OCI-LY7 (cell line): ENCODE data around the gene AGBL4. TPM values are rescaled to one million over a fixed set of nuclear protein-coding genes. Genes with fewer than 3 reads are reported as not detected.

Source experiments
- BruUV-seq: library from RNA; stranded (reverse); fragments of 400-500 nt; replicated peaks from 2 replicates; lab custom pipeline; 2021; lab: Mats Ljungman, UMichigan
- CTCF ChIA-PET: fragments of 300-600 bp; sonication (Branson Sonifier 250); formaldehyde crosslinking; loops from one replicate; lab custom pipeline; 2022; ENCODE audit warnings: antibody characterized with exemption; ENCODE audit not compliant: unreplicated experiment; lab: Charles Lee
- POLR2A ChIA-PET: fragments of 300-600 bp; sonication (Branson Sonifier 250); formaldehyde crosslinking; loops from one replicate; lab custom pipeline; 2022; ENCODE audit warnings: antibody characterized with exemption; lab: Charles Lee
- DNase-seq: peaks from one replicate; pipeline ENCODE4 v3.0.0-alpha.2; 2015; ENCODE audit warnings: low spot score
- H2AFZ ChIP-seq: fragments of 200-600 bp; sonication (generic), shearing (Covaris generic); 2 replicates; pipeline ENCODE4 v1.6.1; 2014; ENCODE audit warnings: mild to moderate bottlenecking, antibody characterized with exemption, low read length, moderate library complexity
- H3K27ac ChIP-seq: fragments of 200-600 bp; sonication (generic); 2 replicates; pipeline ENCODE4 v1.5.1; 2014; ENCODE audit warnings: mixed run types, low read depth, mild to moderate bottlenecking, moderate library complexity, low read length, inconsistent platforms; ENCODE audit not compliant: poor library complexity, severe bottlenecking
- H3K36me3 ChIP-seq: fragments of 200-600 bp; sonication (generic); 2 replicates; pipeline ENCODE4 v1.6.1; 2014; ENCODE audit warnings: mild to moderate bottlenecking, antibody characterized with exemption, low read length, moderate library complexity, mixed read lengths; ENCODE audit not compliant: insufficient read depth
- H3K4me1 ChIP-seq: fragments of 200-600 bp; sonication (generic); 2 replicates; pipeline ENCODE4 v1.5.1; 2014; ENCODE audit warnings: mild to moderate bottlenecking, low read length; ENCODE audit not compliant: insufficient read depth, poor library complexity, severe bottlenecking
- H3K4me2 ChIP-seq: fragments of 200-600 bp; sonication (generic); 2 replicates; pipeline ENCODE4 v1.6.1; 2014; ENCODE audit warnings: mild to moderate bottlenecking, low read length
- H3K4me3 ChIP-seq: fragments of 200-600 bp; sonication (generic); 2 replicates; pipeline ENCODE4 v1.5.1; 2014; ENCODE audit warnings: mild to moderate bottlenecking, low read depth, low read length; ENCODE audit not compliant: poor library complexity, severe bottlenecking
- H3K79me2 ChIP-seq: fragments of 200-600 bp; sonication (generic); 2 replicates; pipeline ENCODE4 v1.6.1; 2016; ENCODE audit warnings: low read depth, mild to moderate bottlenecking, low read length, moderate library complexity, mixed read lengths; ENCODE audit not compliant: insufficient read depth
- H3K9me2 ChIP-seq: fragments of 200-600 bp; sonication (generic); 2 replicates; pipeline ENCODE4 v1.6.1; 2016; ENCODE audit warnings: mild to moderate bottlenecking, low read length, mixed read lengths; ENCODE audit not compliant: insufficient read depth
- H3K9me3 ChIP-seq: fragments of 200-600 bp; sonication (generic); 2 replicates; pipeline ENCODE4 v1.6.1; 2014; ENCODE audit warnings: mild to moderate bottlenecking, mixed run types, low read length, mixed read lengths
- H4K20me1 ChIP-seq: fragments of 200-600 bp; sonication (generic); 2 replicates; pipeline ENCODE4 v1.6.1; 2014; ENCODE audit warnings: mild to moderate bottlenecking, antibody characterized with exemption, low read length, moderate library complexity, mixed read lengths; ENCODE audit not compliant: insufficient read depth
- EZH2phosphoT487 ChIP-seq: fragments of 200-600 bp; sonication (generic); IDR thresholded peaks from 2 replicates; pipeline ENCODE4 v1.6.1; 2018; ENCODE audit warnings: low read depth, borderline replicate concordance, mild to moderate bottlenecking, mixed run types, antibody characterized with exemption, low read length, moderate library complexity, mixed read lengths
- intact Hi-C: fragments of 100-400 bp; cut with micrococcal nuclease; formaldehyde crosslinking; loops from one replicate; pipeline ENCODE4 v1.10.0; 2022; ENCODE audit not compliant: unreplicated experiment
- total RNA-seq, 2 experiments: library from RNA; depleted of rRNA in 1 of 2; stranded (reverse); fragments of >200 nt in 1 of 2; shearing (Covaris generic) in 1 of 2; gene quantifications; 2 replicates each; pipeline ENCODE4 v1.2.3, GENCODE V29; 2014 to 2022
- TF ChIP-seq, protein P1 (sequence below): fragments of 200-600 bp; sonication (generic); conservative IDR thresholded peaks from 2 replicates; pipeline ENCODE4 v1.5.1; 2014; ENCODE audit warnings: mild to moderate bottlenecking, antibody characterized with exemption, low read length, moderate library complexity, mixed read lengths

The AGBL4 gene
- total RNA-seq, 2 experiments from 2014 or later = not detected

DNA sequence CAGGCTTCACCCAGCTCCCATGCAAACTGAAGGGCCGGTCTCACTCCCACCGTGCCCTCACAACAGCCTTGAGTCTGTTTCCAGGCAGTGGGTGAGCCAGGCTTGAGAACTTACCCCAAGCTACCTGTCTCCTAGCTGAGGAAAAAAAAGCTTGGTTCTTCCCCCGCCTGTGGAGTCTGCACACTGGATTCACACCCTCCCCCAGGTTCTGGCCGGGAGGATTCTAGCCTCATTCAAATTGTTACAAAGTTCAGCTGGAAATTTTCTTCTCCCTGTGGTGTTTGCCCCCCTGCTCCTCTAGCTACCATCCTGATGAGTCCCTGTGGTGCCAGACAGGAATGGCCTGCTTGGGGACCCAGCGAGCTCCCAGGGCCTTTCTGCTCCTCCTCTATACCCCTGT, 471.7 kb downstream of the AGBL4 start:
- TF ChIP-seq EZH2phosphoT487 = no peak
- TF ChIP-seq, protein P1, sequence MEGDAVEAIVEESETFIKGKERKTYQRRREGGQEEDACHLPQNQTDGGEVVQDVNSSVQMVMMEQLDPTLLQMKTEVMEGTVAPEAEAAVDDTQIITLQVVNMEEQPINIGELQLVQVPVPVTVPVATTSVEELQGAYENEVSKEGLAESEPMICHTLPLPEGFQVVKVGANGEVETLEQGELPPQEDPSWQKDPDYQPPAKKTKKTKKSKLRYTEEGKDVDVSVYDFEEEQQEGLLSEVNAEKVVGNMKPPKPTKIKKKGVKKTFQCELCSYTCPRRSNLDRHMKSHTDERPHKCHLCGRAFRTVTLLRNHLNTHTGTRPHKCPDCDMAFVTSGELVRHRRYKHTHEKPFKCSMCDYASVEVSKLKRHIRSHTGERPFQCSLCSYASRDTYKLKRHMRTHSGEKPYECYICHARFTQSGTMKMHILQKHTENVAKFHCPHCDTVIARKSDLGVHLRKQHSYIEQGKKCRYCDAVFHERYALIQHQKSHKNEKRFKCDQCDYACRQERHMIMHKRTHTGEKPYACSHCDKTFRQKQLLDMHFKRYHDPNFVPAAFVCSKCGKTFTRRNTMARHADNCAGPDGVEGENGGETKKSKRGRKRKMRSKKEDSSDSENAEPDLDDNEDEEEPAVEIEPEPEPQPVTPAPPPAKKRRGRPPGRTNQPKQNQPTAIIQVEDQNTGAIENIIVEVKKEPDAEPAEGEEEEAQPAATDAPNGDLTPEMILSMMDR = no peak
- H3K4me1 ChIP-seq = no peaks in the 10 kb centered on the region
- H3K9me2 ChIP-seq = no peaks in the 10 kb centered on the region
- no peak for DNase-seq
- no peaks in the 10 kb centered on the region for H3K36me3 ChIP-seq
- H2AFZ ChIP-seq = no peak overlapping the region
- no peaks in the 10 kb centered on the region for H3K9me3 ChIP-seq
- H3K4me2 ChIP-seq = no peak overlapping the region
- ChIA-PET CTCF (no interaction called here), POLR2A (no interaction called here)
- intact Hi-C loops = no loop called here
- no TSS peak for BruUV-seq
- no peak overlapping the region for H3K27ac ChIP-seq
- no peaks in the 10 kb centered on the region for H3K79me2 ChIP-seq
- no peaks in the 10 kb centered on the region for H4K20me1 ChIP-seq
- H3K4me3 ChIP-seq = no peak overlapping the region

DNA sequence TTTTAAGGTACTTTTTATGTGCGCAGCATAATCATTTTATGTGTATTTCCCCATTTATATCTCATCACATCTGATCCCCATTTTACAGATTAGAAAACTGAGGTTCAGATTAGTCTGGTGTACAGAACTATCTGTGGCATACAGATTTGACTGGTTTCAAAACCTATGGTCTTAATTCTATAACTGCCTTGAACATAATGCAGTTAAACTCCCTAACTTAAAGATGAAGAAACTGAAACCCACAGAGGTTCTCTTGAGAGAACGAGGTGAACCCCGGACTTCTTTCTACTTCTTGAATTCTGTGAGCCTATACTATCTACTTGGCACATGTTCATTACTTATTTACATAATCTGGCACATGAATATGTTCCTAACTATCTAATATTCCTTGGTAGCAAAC, 479.1 kb downstream of the AGBL4 start:
- no peaks in the 10 kb centered on the region for H3K79me2 ChIP-seq
- CTCF ChIA-PET = no interaction called here
- H3K4me3 ChIP-seq = no peak overlapping the region
- no peaks in the 10 kb centered on the region for H3K9me3 ChIP-seq
- no peak for DNase-seq
- no peak overlapping the region for H2AFZ ChIP-seq
- no TSS peak for BruUV-seq
- no peaks in the 10 kb centered on the region for H3K36me3 ChIP-seq
- H3K9me2 ChIP-seq = no peaks in the 10 kb centered on the region
- intact Hi-C loops = no loop called here
- no peak overlapping the region for H3K27ac ChIP-seq
- POLR2A ChIA-PET = no interaction called here
- H3K4me2 ChIP-seq = no peak overlapping the region
- no peaks in the 10 kb centered on the region for H3K4me1 ChIP-seq
- no peaks in the 10 kb centered on the region for H4K20me1 ChIP-seq
- no peak for TF ChIP-seq EZH2phosphoT487
- TF ChIP-seq, protein P1 = no peak

DNA sequence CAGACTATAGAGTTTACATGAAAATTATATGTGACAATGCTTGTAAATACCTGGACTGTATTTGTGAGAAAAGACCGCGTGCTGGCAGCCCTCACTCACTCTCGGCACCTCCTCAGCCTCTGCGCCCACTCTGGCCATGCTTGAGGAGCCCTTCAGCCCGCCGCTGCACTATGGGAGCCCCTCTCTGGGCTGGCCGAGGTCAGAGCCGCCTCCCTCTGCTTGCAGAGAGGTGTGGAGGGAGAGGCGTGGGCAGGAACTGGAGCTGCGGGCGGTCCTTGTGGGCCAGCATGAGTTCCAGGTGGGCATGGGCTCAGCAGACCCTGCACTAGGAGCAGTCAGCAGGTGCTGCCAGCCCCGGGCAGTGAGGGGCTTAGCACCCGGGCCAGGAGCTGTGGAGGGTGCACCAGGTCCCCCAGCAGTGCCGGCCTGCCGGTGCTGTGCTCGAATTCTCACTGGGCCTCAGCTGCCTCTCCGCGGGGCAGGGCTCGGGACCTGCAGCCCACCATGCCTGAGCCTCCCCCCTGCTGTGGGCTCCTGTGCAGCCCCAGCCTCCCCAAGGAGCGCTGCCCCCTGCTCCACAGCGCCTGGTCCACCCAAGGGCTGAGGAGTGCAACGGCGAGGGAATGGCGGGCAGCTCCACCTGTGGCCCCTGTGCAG, 482.5 kb downstream of the AGBL4 start:
- TF ChIP-seq EZH2phosphoT487 = no peak
- TF ChIP-seq, protein P1 = no peak
- Histone ChIP-seq H3K36me3 (no peaks in the 10 kb centered on the region), H4K20me1 (no peaks in the 10 kb centered on the region), H2AFZ (no peak overlapping the region), H3K27ac (no peak overlapping the region), H3K9me2 (no peaks in the 10 kb centered on the region), H3K9me3 (no peaks in the 10 kb centered on the region), H3K4me2 (no peak overlapping the region), H3K4me1 (no peaks in the 10 kb centered on the region), H3K79me2 (no peaks in the 10 kb centered on the region), H3K4me3 (no peak overlapping the region)
- intact Hi-C loops = no loop called here
- no TSS peak for BruUV-seq
- ChIA-PET CTCF (no interaction called here), POLR2A (no interaction called here)
- DNase-seq = no peak
